HT-29 (cell line): ENCODE data around the gene RRP8. TPM values are rescaled to one million over a fixed set of nuclear protein-coding genes. Genes with fewer than 3 reads are reported as not detected.

Source experiments
- DNase-seq: peaks from one replicate; pipeline ENCODE4 v3.0.0-alpha.2; 2015; ENCODE audit warnings: low spot score
- total RNA-seq: library from RNA; depleted of rRNA; stranded (reverse); fragments of >200 nt; shearing (Covaris generic); gene quantifications from 2 replicates; pipeline ENCODE4 v1.2.3, GENCODE V29; 2014

The RRP8 gene
- total RNA-seq, 1 experiment from 2014 or later = 21.4 TPM

DNA sequence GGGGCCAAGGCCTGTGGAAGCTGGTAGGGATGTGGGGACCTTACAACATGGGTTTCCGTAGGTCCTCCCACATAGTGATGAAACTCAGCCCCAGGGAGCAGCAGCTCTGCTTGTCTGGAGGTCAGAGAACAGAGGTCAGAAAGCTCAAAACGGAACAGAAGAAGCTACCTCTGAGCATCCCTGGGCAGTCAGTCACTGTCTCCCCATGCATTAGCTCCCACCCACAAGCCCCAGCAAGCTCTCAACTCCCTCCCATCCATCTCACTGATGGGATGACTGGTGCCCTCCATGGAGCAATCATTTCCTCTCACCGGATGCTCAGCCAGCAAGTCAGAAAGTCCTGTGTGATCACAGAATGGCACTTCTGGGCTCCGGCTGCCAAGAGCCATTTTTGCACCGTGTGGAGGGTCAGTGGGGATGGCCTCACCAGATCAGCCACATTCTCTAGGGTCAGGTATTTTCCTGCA lies 13.9 kb upstream of the RRP8 start:
- no peak for DNase-seq

- DNase-seq = no peak
Observed at GRCh38 chr11:6616596-6617250, 13.3 kb upstream of the RRP8 start.

- no peak for DNase-seq
Observed at GRCh38 chr11:6615882-6616585, 12.6 kb upstream of the RRP8 start.

GRCh38 chr11:6615046-6615445 lies 11.6 kb upstream of the RRP8 start:
- DNase-seq = no peak

DNA sequence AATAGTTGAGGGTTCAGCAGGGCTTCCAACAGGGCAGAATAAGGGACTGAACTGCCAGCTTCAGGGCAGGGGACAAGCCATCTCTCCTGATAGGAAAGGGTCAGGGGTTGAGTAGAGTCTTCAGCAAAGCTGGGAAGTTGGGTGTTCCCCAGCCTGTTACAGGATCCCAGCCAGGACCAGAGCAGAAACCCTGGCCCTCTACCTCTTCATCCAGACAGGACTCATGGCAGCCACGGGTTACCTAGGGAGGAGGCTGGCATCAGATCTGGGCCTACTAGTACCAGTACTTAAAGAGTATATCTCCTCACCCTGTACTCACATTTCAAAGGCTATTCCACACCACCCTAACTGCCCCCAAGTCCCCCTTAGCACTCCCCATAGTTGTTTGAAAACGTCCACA lies 11.0 kb upstream of the RRP8 start:
- DNase-seq = no peak

- DNase-seq = no peak
Observed at GRCh38 chr11:6613496-6613895, 10.1 kb upstream of the RRP8 start.

- DNase-seq = peak; percentile 98
Observed at GRCh38 chr11:6612213-6613041, 9.0 kb upstream of the RRP8 start, which contains the start of gene TAF10. Gene TAF10, minus strand, starts transcription at chr11:6612216. Its CDS starts 27 bp downstream, at chr11:6612189.

DNA sequence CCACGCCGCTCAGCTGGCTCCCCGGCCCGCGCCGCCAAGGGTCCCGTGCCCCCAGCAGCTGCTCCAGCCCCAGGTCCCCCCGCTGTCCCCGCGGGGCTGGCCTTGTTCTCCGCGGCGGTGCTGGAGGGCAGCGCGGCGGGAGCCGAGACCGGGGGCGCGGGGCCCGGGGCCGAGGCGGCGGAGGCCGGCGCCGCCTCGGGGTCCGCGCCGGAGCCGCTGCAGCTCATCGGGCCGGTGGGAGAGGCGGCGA lies 8.5 kb upstream of the RRP8 start:
- no peak for DNase-seq

DNA sequence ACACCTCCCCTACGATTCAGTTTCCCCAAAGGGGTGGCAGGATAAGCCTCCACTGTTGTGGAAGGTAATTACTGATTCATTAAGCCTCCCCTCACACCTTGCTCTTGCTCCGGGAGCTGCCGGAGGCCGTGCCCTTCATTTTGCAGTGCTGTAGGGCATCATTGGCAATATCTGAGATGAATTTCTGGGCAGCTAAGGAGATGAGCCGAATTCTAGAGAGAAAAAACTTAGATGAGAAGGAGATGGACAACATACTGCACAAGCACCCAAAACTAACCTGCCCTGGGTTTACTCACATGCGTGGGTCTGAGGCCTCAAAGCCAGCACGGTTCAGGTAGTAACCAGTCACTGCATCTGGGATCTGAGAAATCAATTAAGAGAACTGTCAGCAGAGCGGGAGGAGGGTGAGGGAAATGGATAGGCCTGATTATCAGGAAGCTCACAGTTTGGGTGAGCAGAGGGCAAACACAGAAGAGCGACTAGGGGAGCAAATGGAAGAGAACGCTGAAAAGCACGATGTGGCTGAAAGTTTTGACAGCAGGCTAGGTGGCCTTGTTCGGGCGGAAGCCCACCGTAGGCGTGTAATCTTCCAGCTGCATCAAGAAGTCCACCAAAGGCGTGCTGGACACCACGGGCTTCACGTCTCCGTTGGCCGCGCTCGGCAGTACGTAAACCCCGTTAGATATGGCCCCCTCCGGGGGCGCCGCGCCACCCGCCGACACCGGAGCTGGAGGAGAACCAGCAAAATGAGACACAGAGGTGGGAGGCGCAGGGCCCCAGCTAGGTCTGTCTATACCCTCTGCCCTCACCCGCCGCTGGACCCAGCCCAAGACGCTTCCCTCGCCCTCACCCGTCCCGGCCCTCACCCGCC lies 7.9 kb upstream of the RRP8 start:
- DNase-seq = peak; percentile 55

DNA sequence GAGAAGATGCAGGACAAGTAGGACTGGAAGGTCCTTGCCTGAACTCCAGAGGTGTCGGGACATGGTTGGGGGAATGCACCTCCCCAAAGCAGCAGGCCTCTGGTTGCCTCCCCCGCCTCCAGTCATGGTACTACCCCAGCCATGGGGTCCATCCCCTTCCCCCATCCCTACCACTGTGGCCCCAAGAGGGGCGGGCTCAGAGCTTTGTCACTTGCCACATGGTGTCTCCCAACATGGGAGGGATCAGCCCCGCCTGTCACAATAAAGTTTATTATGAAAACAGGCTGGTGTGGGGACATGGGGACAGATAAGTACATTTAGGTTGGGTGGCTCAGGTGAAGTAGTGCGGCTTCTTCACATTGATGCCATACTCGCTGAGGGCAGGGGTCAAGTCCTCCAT lies 7.2 kb upstream of the RRP8 start:
- no peak for DNase-seq

DNA sequence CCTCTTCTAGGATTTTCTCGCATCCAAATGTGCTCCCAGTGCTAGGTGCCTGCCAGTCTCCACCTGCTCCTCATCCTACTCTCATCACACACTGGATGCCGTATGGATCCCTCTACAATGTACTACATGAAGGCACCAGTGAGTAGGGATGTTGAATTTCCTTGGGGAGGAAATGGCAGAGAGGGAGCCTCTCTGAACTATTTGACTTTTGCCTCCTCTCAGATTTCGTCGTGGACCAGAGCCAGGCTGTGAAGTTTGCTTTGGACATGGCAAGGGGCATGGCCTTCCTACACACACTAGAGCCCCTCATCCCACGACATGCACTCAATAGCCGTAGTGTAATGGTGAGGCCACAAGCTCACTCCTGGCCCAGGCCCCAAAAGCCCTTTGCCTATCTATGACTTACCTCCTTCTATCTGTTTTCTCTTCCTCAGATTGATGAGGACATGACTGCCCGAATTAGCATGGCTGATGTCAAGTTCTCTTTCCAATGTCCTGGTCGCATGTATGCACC lies 6.1 kb upstream of the RRP8 start:
- no peak for DNase-seq

DNA sequence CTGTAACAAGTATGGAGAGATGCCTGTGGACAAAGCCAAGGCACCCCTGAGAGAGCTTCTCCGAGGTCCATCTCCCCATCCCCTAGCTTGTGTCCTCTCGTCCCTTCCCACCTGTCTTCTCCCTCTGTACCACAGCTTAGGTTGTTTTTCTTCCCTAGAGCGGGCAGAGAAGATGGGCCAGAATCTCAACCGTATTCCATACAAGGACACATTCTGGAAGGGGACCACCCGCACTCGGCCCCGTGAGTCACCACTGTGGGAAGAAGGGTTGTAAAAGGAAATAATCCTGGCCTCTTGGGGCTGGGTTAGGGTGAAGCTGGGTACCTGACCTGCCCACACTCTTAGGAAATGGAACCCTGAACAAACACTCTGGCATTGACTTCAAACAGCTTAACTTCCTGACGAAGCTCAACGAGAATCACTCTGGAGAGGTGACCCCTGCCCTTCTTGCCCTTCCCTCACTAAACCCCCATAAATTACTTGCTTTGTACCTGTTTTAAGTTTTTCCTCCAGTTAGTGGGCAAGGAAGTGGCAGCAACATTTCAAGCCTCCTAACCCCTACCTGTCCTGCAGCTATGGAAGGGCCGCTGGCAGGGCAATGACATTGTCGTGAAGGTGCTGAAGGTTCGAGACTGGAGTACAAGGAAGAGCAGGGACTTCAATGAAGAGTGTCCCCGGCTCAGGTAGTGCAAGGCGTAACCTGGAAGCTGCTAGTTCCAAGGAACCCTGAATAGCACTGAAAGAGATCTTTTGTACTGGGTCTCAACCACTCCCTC lies 5.5 kb upstream of the RRP8 start:
- no peak for DNase-seq

GRCh38 chr11:6608011-6608410 lies 4.6 kb upstream of the RRP8 start:
- DNase-seq = no peak

GRCh38 chr11:6607190-6607795 lies 3.9 kb upstream of the RRP8 start:
- no peak for DNase-seq

- DNase-seq = peak; percentile 96
Observed at GRCh38 chr11:6606471-6607189, 3.2 kb upstream of the RRP8 start.

DNA sequence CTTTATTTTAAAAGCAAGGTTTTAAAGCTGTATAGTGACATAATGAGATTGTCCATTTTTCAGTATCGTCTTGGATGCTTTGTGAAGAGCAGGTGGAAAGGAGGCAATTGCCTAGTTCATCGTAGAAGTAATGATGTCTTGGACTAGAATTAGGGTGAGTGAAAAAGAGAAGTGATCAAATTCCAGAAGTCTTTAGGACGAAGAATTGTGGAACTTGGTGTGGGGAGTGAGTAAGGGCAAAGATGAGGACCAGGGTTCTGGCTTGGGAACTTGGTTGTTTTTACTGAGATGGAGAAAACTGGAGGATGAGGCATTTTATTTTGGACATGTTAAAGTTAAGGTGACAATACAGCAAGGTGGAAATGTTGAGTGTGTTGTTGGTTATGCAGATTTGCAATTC lies 1.4 kb upstream of the RRP8 start:
- no peak for DNase-seq

DNA sequence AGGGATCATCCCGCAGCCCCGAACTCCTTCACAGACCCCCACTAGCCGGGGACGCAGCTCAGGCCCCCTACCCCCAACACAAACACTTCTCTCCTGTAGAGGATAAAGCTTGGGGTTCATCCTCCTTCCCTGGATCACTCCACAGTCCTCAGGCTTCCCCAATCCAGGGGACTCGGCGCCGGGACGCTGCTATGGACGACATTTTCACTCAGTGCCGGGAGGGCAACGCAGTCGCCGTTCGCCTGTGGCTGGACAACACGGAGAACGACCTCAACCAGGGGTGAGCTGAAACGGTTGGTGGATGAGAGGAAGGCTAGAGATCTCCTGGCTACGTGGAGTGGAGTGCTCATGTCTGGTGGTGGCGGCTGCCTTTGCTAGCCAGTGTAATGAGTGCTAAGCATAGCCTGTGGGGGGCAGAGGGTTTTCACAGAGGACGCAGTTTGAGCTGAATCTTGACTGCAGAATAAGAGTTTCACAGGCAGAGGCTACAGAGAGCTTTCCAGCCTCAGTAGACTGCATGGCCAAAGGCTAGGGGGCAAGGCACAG lies 738 bp upstream of the RRP8 start:
- DNase-seq = peak; percentile 79

GRCh38 chr11:6602096-6602940 lies 1.1 kb downstream of the RRP8 start:
- DNase-seq = peak; percentile 27
